Neural cell (in vitro differentiated cells): ENCODE data around the gene PWWP2A. TPM values are rescaled to one million over a fixed set of nuclear protein-coding genes. Genes with fewer than 3 reads are reported as not detected.
"Not testable (repeated sequence)": the region's sequence is repeated elsewhere in the genome, so short reads cannot be mapped to it uniquely, and the experiment has no call there.

Experiments used
- H2AFZ ChIP-seq: fragments of 200-600, 300-800 bp; sonication (generic), shearing (Covaris generic); 2 replicates; pipeline ENCODE4 v1.6.0; 2014; ENCODE audit warnings: low read depth, mild to moderate bottlenecking, antibody characterized with exemption, low read length, moderate library complexity
- H3F3A ChIP-seq: fragments of 200-600 bp; shearing (Covaris generic); 2 replicates; pipeline ENCODE4 v1.6.1; 2016; ENCODE audit warnings: mild to moderate bottlenecking, moderate library complexity, mixed read lengths, antibody characterized with exemption, low read length; ENCODE audit not compliant: insufficient read depth, poor library complexity, severe bottlenecking
- H3K27ac ChIP-seq: fragments of 200-600, 300-800 bp; sonication (generic), shearing (Covaris generic); 2 replicates; pipeline ENCODE4 v1.5.1; 2014; ENCODE audit warnings: mild to moderate bottlenecking, low read length, moderate library complexity
- H3K27me3 ChIP-seq: fragments of 300-800, 200-600 bp; sonication (generic), shearing (Covaris generic); 2 replicates; pipeline ENCODE4 v1.6.0; 2014; ENCODE audit warnings: mild to moderate bottlenecking, low read depth, low read length, moderate library complexity; ENCODE audit not compliant: insufficient read depth
- H3K36me3 ChIP-seq: fragments of 300-800, 200-600 bp; sonication (generic), shearing (Covaris generic); 2 replicates; pipeline ENCODE4 v1.5.1; 2014; ENCODE audit warnings: mild to moderate bottlenecking, antibody characterized with exemption, low read length, moderate library complexity; ENCODE audit not compliant: insufficient read depth
- H3K4me2 ChIP-seq: fragments of 300-800, 200-600 bp; sonication (generic), shearing (Covaris generic); 2 replicates; pipeline ENCODE4 v1.6.0; 2014; ENCODE audit warnings: mild to moderate bottlenecking, low read length
- H3K4me3 ChIP-seq: fragments of 300-800, 200-600 bp; sonication (generic), shearing (Covaris generic); 2 replicates; pipeline ENCODE4 v1.5.1; 2014; ENCODE audit warnings: mild to moderate bottlenecking, low read length, moderate library complexity
- H3K79me2 ChIP-seq: fragments of 200-600 bp; shearing (Covaris generic); replicated peaks from 2 replicates; pipeline ENCODE4 v1.6.0; 2014; ENCODE audit warnings: mild to moderate bottlenecking, low read length, moderate library complexity; ENCODE audit not compliant: insufficient read depth
- H3K9ac ChIP-seq: fragments of 300-800, 200-600 bp; sonication (generic), shearing (Covaris generic); 2 replicates; pipeline ENCODE4 v1.6.1; 2016; ENCODE audit warnings: mild to moderate bottlenecking, low read length, mixed read lengths
- H3K9me2 ChIP-seq: fragments of 200-600 bp; shearing (Covaris generic); 2 replicates; pipeline ENCODE4 v1.6.1; 2016; ENCODE audit warnings: mild to moderate bottlenecking, low read length, mixed read lengths; ENCODE audit not compliant: insufficient read depth
- H3K9me3 ChIP-seq: fragments of 200-600, 300-800 bp; sonication (generic), shearing (Covaris generic); 2 replicates; pipeline ENCODE4 v1.6.1; 2016; ENCODE audit warnings: mild to moderate bottlenecking, mixed run types, low read length, moderate library complexity, mixed read lengths
- H4K20me1 ChIP-seq: fragments of 200-600 bp; shearing (Covaris generic); 2 replicates; pipeline ENCODE4 v1.6.1; 2016; ENCODE audit warnings: mild to moderate bottlenecking, mixed run types; ENCODE audit not compliant: insufficient read depth
- CTCF ChIP-seq: fragments of 450-650 bp; IDR thresholded peaks from 2 replicates; pipeline ENCODE4 v1.5.1; 2014; ENCODE audit warnings: antibody characterized with exemption, mild to moderate bottlenecking, moderate library complexity; ENCODE audit not compliant: poor library complexity, severe bottlenecking
- EP300 ChIP-seq: fragments of 450-650 bp; conservative IDR thresholded peaks from 2 replicates; pipeline ENCODE4 v1.6.1; 2014; ENCODE audit warnings: antibody characterized with exemption, mild to moderate bottlenecking, moderate library complexity; ENCODE audit not compliant: poor library complexity, severe bottlenecking
- EZH2 ChIP-seq: fragments of 200-600, 300-800 bp; shearing (Covaris generic), sonication (generic); IDR thresholded peaks from 2 replicates; pipeline ENCODE4 v1.6.1; 2014; ENCODE audit warnings: antibody characterized with exemption, low read length, borderline replicate concordance, mild to moderate bottlenecking; ENCODE audit not compliant: insufficient read depth, poor library complexity, severe bottlenecking
- MXI1 ChIP-seq: fragments of 450-650 bp; conservative IDR thresholded peaks from 2 replicates; pipeline ENCODE4 v1.6.1; 2014; ENCODE audit warnings: antibody characterized with exemption, mild to moderate bottlenecking; ENCODE audit not compliant: poor library complexity, severe bottlenecking
- POLR2AphosphoS5 ChIP-seq: IDR thresholded peaks from 2 replicates; pipeline ENCODE4 v1.6.1; 2012
- RAD21 ChIP-seq: fragments of 450-650 bp; conservative IDR thresholded peaks from 2 replicates; pipeline ENCODE4 v1.6.1; 2014; ENCODE audit warnings: antibody characterized with exemption, mild to moderate bottlenecking, moderate library complexity
- SMC3 ChIP-seq: fragments of 450-650 bp; conservative IDR thresholded peaks from 2 replicates; pipeline ENCODE4 v1.6.1; 2014; ENCODE audit warnings: antibody characterized with exemption, mild to moderate bottlenecking, moderate library complexity; ENCODE audit not compliant: poor library complexity
- TAF1 ChIP-seq: IDR thresholded peaks from 2 replicates; pipeline ENCODE4 v1.6.1; 2012; ENCODE audit warnings: low read depth
- polyA plus RNA-seq: library from polyadenylated mRNA; depleted of rRNA; stranded (reverse); fragments of >200 nt; gene quantifications from 2 replicates; pipeline ENCODE4 v1.2.3, GENCODE V29; 2014
- TF ChIP-seq, protein P1 (sequence below): IDR thresholded peaks from 2 replicates; pipeline ENCODE4 v1.6.1; 2012; ENCODE audit warnings: borderline replicate concordance

PWWP2A gene
- polyA plus RNA-seq, 1 donor from 2014 or later, result 37.2 TPM

- Histone ChIP-seq H3K9me2 (no peaks in the 10 kb centered on the region), H3K9me3 (no peaks in the 10 kb centered on the region), H3F3A (no peaks in the 10 kb centered on the region), H2AFZ (no peak overlapping the region), H4K20me1 (no peaks in the 10 kb centered on the region), H3K27me3 (no peaks in the 10 kb centered on the region), H3K79me2 (no peaks in the 10 kb centered on the region), H3K9ac (no peak overlapping the region), H3K4me3 (no peak overlapping the region), H3K36me3 (no peaks in the 10 kb centered on the region), H3K27ac (no peak overlapping the region), H3K4me2 (no peak overlapping the region)
- TF ChIP-seq, protein P1, sequence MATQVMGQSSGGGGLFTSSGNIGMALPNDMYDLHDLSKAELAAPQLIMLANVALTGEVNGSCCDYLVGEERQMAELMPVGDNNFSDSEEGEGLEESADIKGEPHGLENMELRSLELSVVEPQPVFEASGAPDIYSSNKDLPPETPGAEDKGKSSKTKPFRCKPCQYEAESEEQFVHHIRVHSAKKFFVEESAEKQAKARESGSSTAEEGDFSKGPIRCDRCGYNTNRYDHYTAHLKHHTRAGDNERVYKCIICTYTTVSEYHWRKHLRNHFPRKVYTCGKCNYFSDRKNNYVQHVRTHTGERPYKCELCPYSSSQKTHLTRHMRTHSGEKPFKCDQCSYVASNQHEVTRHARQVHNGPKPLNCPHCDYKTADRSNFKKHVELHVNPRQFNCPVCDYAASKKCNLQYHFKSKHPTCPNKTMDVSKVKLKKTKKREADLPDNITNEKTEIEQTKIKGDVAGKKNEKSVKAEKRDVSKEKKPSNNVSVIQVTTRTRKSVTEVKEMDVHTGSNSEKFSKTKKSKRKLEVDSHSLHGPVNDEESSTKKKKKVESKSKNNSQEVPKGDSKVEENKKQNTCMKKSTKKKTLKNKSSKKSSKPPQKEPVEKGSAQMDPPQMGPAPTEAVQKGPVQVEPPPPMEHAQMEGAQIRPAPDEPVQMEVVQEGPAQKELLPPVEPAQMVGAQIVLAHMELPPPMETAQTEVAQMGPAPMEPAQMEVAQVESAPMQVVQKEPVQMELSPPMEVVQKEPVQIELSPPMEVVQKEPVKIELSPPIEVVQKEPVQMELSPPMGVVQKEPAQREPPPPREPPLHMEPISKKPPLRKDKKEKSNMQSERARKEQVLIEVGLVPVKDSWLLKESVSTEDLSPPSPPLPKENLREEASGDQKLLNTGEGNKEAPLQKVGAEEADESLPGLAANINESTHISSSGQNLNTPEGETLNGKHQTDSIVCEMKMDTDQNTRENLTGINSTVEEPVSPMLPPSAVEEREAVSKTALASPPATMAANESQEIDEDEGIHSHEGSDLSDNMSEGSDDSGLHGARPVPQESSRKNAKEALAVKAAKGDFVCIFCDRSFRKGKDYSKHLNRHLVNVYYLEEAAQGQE, result no peak
- TF ChIP-seq SMC3, result no peak
Observed at GRCh38 chr5:160150381-160150780, 31.1 kb upstream of the PWWP2A start.

GRCh38 chr5:160144436-160144835, 25.2 kb upstream of the PWWP2A start:
- not testable (repeated sequence) for H3K79me2 ChIP-seq, H3F3A ChIP-seq, H3K27ac ChIP-seq, H3K4me2 ChIP-seq, H3K9me2 ChIP-seq, H2AFZ ChIP-seq, H3K9ac ChIP-seq, H3K9me3 ChIP-seq, H3K36me3 ChIP-seq, H3K4me3 ChIP-seq, H3K27me3 ChIP-seq, H4K20me1 ChIP-seq

- Histone ChIP-seq H3K4me3 (no peak overlapping the region), H3K9ac (peak overlapping the region; percentile 13), H3F3A (no peaks in the 10 kb centered on the region), H3K27me3 (no peaks in the 10 kb centered on the region), H3K9me3 (no peaks in the 10 kb centered on the region), H3K4me2 (no peak overlapping the region), H3K9me2 (no peaks in the 10 kb centered on the region), H3K36me3 (no peaks in the 10 kb centered on the region), H4K20me1 (no peaks in the 10 kb centered on the region), H2AFZ (no peak overlapping the region), H3K79me2 (no peaks in the 10 kb centered on the region), H3K27ac (peak overlapping the region; percentile 53)
- TF ChIP-seq EP300, result no peak
- TF ChIP-seq CTCF, result no peak
- no peak for TF ChIP-seq TAF1
- no peak for TF ChIP-seq RAD21
- TF ChIP-seq SMC3, result no peak
- no peak for TF ChIP-seq POLR2AphosphoS5
- TF ChIP-seq MXI1, result no peak
- no peak for TF ChIP-seq EZH2
- TF ChIP-seq, protein P1, result no peak
Observed at GRCh38 chr5:160134332-160134731, 15.1 kb upstream of the PWWP2A start.
